HG03565 (cell line): ENCODE measurements around the gene LPP.
"Not testable (repeated sequence)": the region's sequence is repeated elsewhere in the genome, so short reads cannot be mapped to it uniquely, and the experiment has no call there.

Source experiments
- ATAC-seq: cut with Tn5 transposase; IDR thresholded peaks from one replicate; pipeline ENCODE4 v1.9.1; 2021; ENCODE audit warnings: mild to moderate bottlenecking, moderate library complexity; ENCODE audit not compliant: unreplicated experiment

LPP gene

DNA sequence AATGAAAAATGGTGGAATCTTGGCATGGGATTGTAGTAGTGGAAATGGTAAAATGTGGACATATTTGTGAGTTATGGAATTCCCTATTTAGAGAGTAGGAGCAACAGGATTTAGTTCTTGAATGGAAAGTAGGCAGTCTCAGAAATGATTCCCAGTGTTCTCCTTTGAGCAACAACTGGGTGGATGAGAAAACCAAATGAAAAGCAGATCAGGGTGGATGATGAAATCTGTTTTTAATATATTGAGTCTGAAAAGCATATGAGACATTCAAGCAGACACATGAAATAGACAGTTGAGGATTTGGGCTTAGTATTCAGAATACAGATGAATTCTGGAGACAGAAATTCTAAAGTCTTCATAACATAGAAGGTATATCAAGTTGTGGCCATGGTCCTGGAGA, 451.3 kb downstream of the LPP start:
- ATAC-seq: no peak

DNA sequence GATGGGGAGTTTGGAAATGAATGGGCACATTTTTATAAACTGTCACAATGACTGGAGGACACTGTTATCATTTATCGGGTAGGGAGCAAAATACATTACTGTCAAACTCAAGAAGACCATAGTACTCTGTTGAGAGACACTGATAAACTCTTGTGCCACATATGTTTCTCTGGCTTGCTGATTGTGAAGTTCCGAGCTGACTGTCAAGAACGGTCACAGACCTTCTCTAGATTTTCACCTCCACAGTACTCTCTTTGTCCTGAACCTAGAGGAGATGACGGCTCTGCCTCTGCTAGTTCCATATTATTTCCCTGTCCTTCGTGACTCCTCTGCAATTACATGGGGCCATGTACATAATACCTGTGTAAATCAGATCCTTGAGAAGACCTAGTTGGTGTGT, 451.9 kb downstream of the LPP start:
- no peak for ATAC-seq

DNA sequence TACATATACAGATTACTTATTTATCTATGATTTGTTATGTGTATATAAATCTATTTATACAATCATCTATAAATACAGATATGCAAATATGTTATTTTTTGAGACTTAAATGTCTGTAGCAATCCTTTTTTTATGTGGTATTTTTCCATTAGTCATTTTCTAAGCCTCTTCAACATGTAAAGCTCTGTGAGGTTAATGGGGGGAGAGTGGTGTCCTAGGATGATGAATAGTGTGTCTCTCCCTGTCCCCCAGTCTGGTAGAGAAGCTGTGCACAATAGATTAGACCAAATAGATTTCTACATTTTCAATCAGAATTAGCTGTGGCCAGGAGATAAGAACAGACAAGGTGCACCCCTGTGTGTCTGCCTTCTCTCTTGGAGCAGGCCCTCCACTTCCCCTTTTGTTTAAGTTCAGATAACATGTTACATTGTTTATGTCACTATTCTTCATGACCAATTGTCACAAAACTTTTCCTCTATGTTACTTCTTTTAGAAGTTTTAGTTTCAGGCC, 453.9 kb downstream of the LPP start:
- ATAC-seq: no peak

DNA sequence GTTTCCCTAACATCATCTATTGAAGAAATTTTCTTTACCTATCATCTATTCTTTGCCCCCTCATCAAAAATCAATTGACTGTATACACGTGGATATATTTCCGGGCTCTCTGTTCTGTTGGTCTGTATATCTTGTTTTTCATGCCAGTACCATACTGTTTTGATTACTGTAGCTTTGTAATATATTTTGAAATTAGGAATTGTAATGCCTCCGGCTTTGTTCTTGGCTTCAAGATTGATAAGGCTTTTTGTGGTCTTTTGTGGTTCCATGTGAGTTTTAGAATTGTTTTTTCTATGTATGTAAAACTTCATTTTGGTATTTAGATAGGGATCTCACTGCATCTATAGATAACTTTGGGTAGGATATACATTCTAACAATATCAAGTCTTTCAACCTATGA, 454.4 kb downstream of the LPP start:
- no peak for ATAC-seq

DNA sequence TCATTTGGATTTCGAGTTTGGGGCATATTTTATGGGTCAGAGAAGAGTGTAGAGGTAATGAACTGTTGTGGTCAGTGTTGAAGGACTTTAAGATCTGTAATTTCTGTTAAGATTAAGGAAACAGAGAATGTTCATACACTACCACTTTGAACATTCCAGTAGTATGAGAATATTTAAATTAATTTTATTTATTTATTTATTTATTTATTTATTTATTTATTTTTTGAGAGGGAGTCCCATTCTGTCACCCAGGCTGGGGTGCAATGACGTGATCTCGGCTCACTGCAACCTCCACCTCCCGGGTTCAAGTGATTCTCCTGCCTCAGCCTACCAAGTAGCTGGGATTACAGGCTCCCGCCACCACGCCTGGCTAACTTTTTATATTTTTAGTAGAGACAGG, 459.8 kb downstream of the LPP start:
- ATAC-seq: not testable (repeated sequence)

DNA sequence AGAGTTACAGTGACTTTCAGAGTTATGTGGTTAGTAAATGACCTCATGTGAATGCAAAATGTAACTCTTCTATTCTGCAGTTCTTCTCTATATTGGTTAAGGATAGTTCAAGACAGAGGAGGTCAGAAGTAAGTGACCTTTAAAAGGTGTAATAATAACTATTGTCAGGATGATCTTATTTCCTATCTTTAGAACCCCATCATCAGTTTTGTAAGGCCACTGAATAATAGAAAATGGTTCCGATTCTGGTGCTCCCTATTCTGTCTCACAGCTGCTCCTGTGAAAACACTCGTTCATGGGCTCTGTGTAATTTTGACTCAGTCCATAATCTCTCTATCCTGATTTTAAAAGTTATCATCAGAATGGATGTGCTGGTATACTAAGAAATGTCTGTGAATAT, 463.3 kb downstream of the LPP start:
- no peak for ATAC-seq

DNA sequence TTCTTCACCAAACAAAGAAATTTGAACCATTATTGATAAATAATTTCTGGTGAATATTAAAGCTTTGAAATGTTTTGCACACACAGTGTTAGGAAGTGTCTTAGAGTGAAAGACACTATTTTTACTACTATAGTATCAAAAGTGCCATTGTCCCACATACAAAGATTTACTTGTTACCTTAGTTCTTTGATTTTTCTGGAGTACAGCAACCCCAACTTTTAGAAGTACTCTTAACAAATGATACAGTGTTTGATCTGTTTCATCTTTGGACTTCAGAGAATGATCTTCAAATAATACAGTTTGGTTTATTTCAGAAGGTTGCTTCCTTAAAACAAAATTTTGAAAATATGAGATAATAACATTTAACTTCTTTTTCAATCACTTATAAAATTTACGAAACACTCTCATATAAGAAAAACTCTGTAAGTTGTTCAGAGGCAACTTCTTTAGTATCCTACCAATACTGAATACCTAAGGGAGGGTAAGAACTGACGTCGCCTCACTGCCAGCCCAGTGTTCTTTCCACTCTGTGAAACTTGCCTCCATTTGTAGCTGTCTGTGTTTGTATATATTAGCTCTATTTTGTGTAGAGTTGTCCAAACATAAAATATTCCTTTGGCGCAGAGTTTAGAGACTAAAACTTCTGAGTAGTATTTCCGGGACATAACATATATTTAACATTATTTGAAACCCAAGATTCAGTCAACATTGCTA, 464.2 kb downstream of the LPP start:
- ATAC-seq: no peak

DNA sequence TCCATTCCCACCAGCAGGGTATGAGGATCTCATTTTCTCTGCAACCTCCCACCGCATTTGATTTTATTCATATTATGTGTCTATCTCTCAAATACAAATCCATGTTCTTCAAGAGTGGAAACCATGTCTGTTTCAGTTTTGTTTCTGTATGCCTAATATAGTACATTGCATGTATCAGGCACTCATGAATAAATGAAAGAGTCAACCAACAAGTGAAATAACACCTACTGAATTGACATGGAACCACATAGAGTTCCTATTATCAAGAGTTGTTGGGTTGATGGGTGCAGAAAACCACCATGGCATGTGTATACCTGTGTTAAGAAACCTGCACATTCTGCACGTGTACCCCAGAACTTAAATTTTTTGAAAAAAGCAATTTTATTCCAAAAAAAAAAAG, 466.8 kb downstream of the LPP start:
- ATAC-seq: no peak

DNA sequence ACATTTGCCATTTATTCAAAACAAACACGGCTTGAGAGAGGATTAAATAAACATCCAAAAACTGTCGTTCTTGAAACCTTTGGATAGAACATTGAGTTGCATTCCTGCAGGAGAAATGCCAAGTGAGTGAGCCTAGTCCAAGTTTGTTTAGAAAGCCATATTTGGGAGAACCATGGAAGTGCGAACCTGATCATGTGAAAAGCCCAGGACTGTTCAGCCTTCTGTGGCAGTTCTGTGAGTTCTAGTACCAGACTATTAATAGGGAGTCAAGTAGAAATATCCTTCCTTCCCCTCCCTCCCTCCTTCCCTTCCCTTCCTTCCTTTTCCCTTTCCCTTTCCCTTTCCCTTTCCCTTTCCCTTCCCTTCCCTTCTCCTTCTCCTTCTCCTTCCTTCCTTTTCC, 470.4 kb downstream of the LPP start:
- no peak for ATAC-seq

DNA sequence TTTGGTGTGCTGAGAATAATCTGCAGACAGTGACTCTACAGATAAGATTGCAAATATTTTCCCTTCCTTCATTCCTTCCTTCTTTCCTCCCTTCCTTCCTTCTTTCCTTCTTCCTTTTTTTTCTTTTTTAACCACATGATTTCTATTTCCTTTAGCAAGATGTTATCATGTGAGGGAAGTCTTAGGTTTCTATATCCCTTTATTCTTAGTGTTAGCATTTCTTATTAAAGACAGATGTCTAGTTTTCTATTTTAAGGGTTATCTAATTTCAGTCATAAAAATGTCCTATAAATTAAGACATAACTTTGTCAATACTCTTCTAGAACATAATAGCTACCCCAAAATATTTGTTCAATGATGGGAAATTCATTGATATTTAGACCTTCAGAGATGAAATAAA, 470.9 kb downstream of the LPP start:
- no peak for ATAC-seq

DNA sequence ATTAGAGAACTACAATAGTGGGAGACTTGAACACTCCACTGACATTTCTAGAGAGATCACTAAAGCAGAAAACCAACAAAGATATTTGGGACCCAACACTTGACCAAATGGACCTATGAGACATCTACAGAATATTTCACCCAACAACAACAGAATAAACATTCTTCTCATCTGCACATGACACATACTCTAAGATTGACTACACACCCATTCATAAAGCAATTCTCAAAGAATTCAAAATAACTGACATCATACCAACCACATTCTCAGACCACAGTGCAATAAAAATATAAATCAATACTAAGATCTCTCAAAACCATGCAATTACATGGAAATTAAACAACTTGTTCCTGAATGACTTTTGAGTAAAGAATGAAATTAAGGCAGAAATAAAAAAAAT, 473.7 kb downstream of the LPP start:
- ATAC-seq: no peak

DNA sequence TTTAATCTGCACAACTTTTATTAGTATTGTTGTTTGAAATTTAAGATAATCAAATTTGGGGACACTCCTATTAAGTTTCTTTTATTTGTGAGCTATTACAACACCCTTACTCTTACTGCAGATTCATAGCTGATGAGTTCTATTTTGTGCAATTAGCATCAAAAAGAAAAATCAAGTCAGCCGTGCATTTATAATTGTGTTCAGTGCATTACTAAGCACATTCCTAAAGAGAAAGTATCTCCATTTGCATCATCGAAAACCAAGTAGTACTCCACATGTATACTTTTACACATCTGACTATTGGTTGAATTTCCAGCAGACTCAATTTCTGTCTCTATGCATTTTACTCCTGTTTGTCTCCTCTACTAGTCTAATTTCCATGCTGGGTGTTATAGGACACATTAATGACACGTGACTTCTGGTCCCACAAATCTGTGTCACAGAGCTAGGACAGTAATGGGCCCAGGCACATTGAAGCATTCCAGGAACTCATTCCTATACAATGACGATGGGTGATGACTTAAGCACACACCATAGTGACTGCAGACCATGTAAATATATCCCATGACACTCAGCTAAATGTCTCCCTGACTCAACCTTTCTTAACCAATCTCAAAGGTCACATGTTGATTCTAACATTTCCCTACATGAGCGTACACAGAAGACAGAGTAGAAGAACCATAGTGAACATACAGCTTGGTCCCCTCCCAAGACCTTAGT, 477.5 kb downstream of the LPP start:
- ATAC-seq: no peak

DNA sequence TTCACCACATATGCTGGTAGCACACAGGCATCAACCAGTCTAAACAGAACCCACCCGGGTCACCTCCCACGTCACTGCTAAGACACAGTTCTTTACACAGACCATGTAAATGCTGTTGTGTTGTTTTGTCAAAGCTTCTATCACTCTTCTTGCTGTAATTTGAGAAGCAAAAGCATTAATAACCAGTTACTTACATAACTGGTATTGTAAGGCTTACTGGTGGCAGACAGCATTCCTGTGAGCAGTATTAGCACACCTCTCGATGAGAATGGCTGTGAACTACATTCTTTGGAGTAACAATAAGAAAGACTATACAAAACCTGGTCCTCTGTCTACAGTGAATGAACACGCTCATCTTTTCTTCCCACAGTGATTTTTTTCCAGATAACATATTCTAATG, 479.2 kb downstream of the LPP start:
- no peak for ATAC-seq

DNA sequence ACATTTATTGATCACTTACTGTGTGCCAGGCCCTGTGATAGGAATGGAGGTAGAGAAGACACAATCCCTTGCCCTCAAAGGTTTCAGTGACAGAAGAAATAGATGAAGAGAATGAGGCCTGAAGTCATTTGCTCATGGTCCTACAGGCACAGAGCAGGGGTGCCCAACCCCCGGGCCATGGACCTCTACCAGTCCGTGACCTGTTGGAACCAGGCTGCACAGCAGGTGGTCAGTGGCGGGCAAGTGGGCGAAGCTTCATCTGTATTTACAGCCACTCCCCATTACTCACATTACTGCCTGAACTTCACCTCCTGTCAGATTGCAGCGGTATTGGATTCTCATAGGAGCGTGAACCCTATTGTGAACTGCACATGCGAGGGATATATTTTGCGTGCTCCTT, 480.3 kb downstream of the LPP start:
- ATAC-seq: no peak

DNA sequence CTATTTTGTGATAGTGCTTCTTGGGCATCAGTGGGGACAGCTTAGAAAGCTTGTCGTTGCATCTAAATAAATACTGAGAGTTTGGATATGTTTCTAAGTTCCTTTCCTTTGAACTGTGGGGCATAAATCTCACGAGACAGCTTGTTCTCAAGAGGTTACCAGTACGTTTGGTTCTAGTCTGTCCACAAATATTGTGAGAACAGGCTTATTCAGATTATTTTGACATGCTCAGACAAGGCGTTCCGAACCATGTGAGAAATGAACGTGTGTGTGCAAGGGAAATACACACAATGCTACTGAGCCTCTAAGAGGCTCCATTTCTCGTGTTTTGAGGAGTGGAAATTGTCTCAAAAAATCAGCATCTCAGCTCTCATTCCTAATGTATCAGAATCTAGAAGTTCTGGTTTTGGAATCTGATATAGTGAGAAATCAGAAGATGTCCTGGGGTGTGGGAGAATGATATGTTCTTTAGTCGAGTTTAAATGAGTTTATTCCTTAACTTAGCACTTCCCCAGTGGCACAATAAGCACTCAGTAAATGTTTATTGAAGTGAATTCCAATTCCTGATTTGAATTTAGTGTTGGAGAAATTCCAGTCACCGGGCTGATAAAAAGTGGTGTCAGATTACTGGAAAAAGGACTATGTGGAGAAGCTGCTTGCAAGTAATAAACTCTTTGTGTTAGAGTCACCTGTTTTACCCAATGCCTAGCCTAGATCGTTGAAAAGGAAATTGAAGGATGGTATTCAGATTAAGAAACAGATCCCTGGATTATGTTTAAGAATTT, 481.5 kb downstream of the LPP start:
- ATAC-seq: no peak

DNA sequence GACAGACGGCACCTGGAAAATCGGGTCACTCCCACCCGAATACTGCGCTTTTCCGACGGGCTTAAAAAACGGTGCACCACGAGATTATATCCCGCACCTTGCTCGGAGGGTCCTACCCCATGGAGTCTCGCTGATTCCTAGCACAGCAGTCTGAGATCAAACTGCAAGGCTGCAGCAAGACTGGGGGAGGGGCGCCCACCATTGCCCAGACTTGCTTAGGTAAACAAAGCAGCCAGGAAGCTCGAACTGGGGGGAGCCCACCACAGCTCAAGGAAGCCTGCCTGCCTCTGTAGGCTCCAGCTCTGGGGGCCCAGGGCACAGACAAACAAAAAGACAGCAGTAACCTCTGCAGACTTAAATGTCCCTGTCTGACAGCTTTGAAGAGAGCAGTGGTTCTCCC, 482.3 kb downstream of the LPP start:
- ATAC-seq: not testable (repeated sequence)

DNA sequence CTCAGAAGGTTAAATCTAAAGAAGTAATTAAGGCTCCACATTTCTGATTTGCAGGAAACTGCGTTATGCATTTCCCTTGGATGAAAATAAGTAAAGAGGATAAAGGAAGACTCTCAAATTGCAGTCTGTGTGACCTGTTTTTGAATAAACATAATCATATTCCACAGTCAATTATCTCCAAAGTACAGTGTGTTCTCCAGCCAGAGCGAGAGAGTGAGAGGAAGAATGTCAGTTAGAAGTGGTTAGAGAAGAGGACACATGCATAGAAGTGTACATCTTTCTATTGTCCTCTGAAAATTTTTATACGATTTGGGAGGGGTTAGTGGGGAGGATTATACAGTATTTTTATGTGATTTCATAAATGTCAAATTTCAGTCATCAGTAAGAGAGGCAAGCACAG, 487.1 kb downstream of the LPP start:
- ATAC-seq: no peak

DNA sequence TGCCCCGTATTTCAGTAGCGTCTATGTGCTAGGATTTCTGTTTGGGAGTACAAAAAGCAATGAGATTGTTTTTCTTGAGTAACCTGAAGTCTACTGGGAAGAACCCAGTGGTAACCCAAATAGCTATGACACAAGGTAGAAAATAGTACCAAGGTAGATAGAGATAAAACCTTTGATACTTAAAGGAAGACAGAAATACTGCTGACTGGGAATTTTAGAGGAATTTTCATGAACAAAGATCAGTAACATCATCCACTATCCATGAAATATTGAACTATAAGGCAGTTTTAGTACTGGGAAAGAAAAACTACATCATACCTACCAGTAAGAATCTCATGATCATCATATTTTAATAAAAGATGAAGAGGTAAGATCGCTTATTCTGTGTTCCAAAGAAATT, 489.8 kb downstream of the LPP start:
- no peak for ATAC-seq

DNA sequence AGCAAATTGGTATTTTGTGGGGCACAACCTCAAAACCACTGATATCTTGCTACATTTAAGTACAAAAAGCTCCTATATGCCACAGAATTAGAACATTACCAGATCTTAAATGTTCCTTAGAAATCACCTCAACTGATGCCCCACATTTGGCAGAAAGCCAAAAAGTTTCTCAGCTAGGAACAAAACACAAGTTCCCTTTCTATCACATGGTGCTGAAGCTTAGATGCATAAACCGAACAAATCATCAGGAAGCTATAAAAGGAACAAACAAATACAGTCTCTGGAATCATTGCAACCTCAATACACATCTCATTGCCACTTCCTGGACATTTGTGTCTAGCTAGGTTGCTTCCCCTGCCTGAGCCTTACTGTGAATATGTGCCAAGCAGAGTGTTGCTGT, 492.6 kb downstream of the LPP start:
- ATAC-seq: no peak

DNA sequence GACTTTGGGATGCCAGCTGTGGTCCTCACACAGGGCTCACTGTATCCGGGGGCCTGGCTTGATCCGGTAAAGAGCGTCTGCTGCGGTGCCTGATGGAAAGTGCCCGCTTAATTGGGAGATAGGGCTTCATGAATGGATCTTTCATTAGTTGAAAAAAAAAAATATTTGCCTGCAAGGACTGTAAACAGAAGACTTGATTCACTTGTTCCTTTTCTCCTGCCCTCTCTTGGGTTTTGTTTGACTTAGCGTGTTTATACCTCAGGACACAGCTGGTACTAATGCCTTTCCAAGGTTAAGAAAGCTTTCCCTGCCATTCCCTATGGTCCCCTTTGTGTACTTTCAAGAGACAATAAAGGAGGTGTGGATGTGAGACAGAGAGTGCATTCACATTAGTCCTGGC, 493.3 kb downstream of the LPP start:
- no peak for ATAC-seq

DNA sequence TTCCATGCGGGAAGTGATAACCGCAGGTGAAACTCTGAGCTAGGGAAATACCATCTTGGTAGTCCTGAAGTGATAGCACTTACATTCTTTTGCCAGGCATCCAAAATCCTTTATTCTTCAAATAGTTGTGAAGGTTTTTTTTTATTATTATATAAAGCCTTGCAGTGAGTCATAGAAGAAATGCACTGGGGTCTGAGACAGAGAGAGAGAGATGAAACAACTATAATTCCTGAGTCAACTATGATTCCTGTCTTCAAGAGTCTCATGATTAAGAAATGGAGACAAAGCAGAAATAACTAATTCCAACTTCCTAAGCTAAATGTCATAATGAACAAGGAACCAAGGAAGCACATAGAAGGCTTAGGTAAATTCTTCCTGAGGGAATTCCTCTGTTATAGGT, 495.6 kb downstream of the LPP start:
- ATAC-seq: no peak
